ENCODE data around the gene SP140L.

DNA sequence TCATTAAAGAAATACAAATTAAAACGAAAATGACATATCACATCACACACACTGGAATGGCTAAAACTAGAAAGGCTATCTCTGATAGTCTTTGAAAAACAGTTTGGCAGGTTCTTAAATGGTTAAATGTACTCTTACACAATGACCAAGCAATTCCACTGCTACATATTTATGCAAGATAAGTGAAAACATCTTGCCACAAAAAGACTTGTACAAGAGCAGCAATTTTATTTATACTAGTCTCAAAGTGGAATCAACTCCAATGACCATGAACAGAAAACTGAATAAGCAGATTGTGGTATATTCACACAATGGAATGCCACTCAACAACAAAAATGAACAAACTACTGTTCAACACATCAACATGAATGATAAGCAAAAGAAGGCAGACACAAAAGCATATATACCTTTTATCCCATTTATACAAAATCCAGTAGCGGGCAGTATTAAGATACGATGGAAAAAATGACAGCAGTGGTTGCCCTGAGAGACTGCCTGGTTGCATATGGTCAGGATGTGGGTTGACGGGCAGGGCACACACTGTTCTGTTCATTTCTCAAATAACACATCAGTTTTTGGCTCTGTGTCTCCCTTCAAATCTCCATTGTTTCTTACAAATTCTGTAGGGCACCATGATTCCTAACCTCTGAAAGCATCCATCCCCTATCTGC lies 114.4 kb downstream of the SP140L start:
- TF ChIP-seq, protein P1, sequence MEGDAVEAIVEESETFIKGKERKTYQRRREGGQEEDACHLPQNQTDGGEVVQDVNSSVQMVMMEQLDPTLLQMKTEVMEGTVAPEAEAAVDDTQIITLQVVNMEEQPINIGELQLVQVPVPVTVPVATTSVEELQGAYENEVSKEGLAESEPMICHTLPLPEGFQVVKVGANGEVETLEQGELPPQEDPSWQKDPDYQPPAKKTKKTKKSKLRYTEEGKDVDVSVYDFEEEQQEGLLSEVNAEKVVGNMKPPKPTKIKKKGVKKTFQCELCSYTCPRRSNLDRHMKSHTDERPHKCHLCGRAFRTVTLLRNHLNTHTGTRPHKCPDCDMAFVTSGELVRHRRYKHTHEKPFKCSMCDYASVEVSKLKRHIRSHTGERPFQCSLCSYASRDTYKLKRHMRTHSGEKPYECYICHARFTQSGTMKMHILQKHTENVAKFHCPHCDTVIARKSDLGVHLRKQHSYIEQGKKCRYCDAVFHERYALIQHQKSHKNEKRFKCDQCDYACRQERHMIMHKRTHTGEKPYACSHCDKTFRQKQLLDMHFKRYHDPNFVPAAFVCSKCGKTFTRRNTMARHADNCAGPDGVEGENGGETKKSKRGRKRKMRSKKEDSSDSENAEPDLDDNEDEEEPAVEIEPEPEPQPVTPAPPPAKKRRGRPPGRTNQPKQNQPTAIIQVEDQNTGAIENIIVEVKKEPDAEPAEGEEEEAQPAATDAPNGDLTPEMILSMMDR (IDR thresholded peaks at IDR 0.05): no peak
- TF ChIP-seq POLR2A (IDR thresholded peaks at IDR 0.05): no peak

All from thyroid gland (tissue), 4 donors.